MM.1S (cell line): ENCODE results near the gene LPA.

Experiments used
- DNase-seq: peaks from one replicate; pipeline ENCODE4 v3.0.0-alpha.2; 2015
- H2AFZ ChIP-seq: fragments of 300-600 bp; sonication (generic); 2 replicates; pipeline ENCODE4 v1.6.0; 2016; ENCODE audit warnings: antibody characterized with exemption, low read length
- H3F3A ChIP-seq: fragments of 300-600 bp; sonication (generic); 2 replicates; pipeline ENCODE4 v1.6.1; 2016; ENCODE audit warnings: mild to moderate bottlenecking, antibody characterized with exemption, low read length, moderate library complexity, mixed read lengths; ENCODE audit not compliant: insufficient read depth
- H3K27ac ChIP-seq: fragments of 300-600 bp; sonication (generic); 2 replicates; pipeline ENCODE4 v1.5.1; 2016; ENCODE audit warnings: mild to moderate bottlenecking, low read length
- H3K27me3 ChIP-seq: fragments of 300-600 bp; sonication (generic); replicated peaks from 2 replicates; pipeline ENCODE4 v1.6.0; 2016; ENCODE audit warnings: low read length; ENCODE audit not compliant: insufficient read depth
- H3K36me3 ChIP-seq: fragments of 300-600 bp; sonication (generic); replicated peaks from 2 replicates; pipeline ENCODE4 v1.6.1; 2016; ENCODE audit warnings: mild to moderate bottlenecking, low read length, mixed read lengths; ENCODE audit not compliant: insufficient read depth
- H3K4me1 ChIP-seq: fragments of 300-600 bp; sonication (generic); 2 replicates; pipeline ENCODE4 v1.6.1; 2016; ENCODE audit warnings: low read length, mixed read lengths
- H3K4me2 ChIP-seq: fragments of 300-600 bp; sonication (generic); 2 replicates; pipeline ENCODE4 v1.6.0; 2016; ENCODE audit warnings: low read depth, low read length
- H3K4me3 ChIP-seq: fragments of 300-600 bp; sonication (generic); 2 replicates; pipeline ENCODE4 v1.5.1; 2016; ENCODE audit warnings: low read length, mixed read lengths
- H3K79me2 ChIP-seq: fragments of 300-600 bp; sonication (generic); 2 replicates; pipeline ENCODE4 v1.6.1; 2016; ENCODE audit warnings: mixed run types, low read length, mixed read lengths
- H3K9ac ChIP-seq: fragments of 300-600 bp; sonication (generic); 2 replicates; pipeline ENCODE4 v1.6.1; 2016; ENCODE audit warnings: low read length, mixed read lengths
- H3K9me2 ChIP-seq: fragments of 300-600 bp; sonication (generic); replicated peaks from 2 replicates; pipeline ENCODE4 v1.6.1; 2016; ENCODE audit warnings: mild to moderate bottlenecking, low read length, mixed read lengths; ENCODE audit not compliant: insufficient read depth
- H3K9me3 ChIP-seq: fragments of 300-600 bp; sonication (generic); replicated peaks from 2 replicates; pipeline ENCODE4 v1.6.1; 2016; ENCODE audit warnings: mild to moderate bottlenecking, low read length, mixed read lengths; ENCODE audit not compliant: insufficient read depth
- H4K20me1 ChIP-seq: fragments of 300-600 bp; sonication (generic); 2 replicates; pipeline ENCODE4 v1.6.1; 2016; ENCODE audit warnings: mild to moderate bottlenecking, low read length, moderate library complexity, mixed read lengths; ENCODE audit not compliant: insufficient read depth
- CTCF ChIP-seq: fragments of 300-600 bp; sonication (generic); IDR thresholded peaks from 2 replicates; pipeline ENCODE4 v1.5.1; 2016; ENCODE audit warnings: antibody characterized with exemption, low read length, mixed read lengths
- EZH2 ChIP-seq: fragments of 300-600 bp; sonication (generic); optimal IDR thresholded peaks from 2 replicates; pipeline ENCODE3; 2017; ENCODE audit warnings: low read depth, mild to moderate bottlenecking, antibody characterized with exemption, low read length, mixed read lengths
- EZH2phosphoT487 ChIP-seq: fragments of 300-600 bp; sonication (generic); IDR thresholded peaks from 2 replicates; pipeline ENCODE4 v1.6.1; 2018; ENCODE audit warnings: antibody characterized with exemption, low read length

Gene LPA

DNA sequence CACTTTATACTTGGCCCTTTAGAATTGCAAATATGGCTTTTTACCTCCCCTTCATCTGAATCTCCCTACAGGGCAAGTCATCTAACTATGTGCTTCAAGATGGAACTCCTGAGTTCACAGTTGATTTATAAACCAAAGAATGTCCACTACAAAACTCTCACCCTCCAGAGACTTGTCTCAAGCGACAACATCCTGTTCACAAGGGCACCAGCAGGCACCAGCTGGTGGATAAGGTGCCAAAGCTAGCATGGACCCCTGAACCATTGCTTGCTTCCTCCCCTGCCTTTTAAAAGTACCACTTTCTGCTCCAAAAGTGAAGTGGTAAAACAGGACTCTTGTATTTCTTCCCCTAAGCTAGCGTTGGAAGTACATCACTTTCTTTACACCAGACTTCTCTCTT lies 154.5 kb downstream of the LPA start:
- no peaks in the 10 kb centered on the region for H3K79me2 ChIP-seq
- no peaks in the 10 kb centered on the region for H3F3A ChIP-seq
- no peak overlapping the region for H3K4me2 ChIP-seq
- no peaks in the 10 kb centered on the region for H4K20me1 ChIP-seq
- H3K9ac ChIP-seq = no peak overlapping the region
- no peaks in the 10 kb centered on the region for H3K9me3 ChIP-seq
- TF ChIP-seq CTCF (no peak), EZH2phosphoT487 (no peak), EZH2 (no peak)
- no peak for DNase-seq
- H3K4me1 ChIP-seq = no peaks in the 10 kb centered on the region
- H2AFZ ChIP-seq = no peak overlapping the region
- no peak overlapping the region for H3K4me3 ChIP-seq
- H3K36me3 ChIP-seq = no peaks in the 10 kb centered on the region
- H3K9me2 ChIP-seq = no peaks in the 10 kb centered on the region
- H3K27me3 ChIP-seq = no peaks in the 10 kb centered on the region
- no peak overlapping the region for H3K27ac ChIP-seq

- Histone ChIP-seq H3K36me3 (no peaks in the 10 kb centered on the region), H3K9me2 (no peaks in the 10 kb centered on the region), H3K4me1 (no peaks in the 10 kb centered on the region), H3K27me3 (no peaks in the 10 kb centered on the region), H3K27ac (no peak overlapping the region), H3K9me3 (no peaks in the 10 kb centered on the region), H2AFZ (no peak overlapping the region), H3K4me3 (no peak overlapping the region), H3K4me2 (no peak overlapping the region), H4K20me1 (no peaks in the 10 kb centered on the region), H3K79me2 (no peaks in the 10 kb centered on the region), H3F3A (no peaks in the 10 kb centered on the region), H3K9ac (no peak overlapping the region)
- TF ChIP-seq CTCF (no peak), EZH2phosphoT487 (no peak), EZH2 (no peak)
- no peak for DNase-seq
Observed at GRCh38 chr6:160508599-160508998, 155.5 kb downstream of the LPA start.

- no peak overlapping the region for H3K9ac ChIP-seq
Observed at GRCh38 chr6:160507420-160507819, 156.7 kb downstream of the LPA start.

More at GRCh38 chr6:160507420-160507819, 156.7 kb downstream of the LPA start:
- no peaks in the 10 kb centered on the region for H3K36me3 ChIP-seq
- TF ChIP-seq EZH2phosphoT487 = no peak
- no peak for TF ChIP-seq CTCF
- TF ChIP-seq EZH2 = no peak
- no peaks in the 10 kb centered on the region for H3K79me2 ChIP-seq
- H3K4me3 ChIP-seq = no peak overlapping the region
- H3K4me2 ChIP-seq = no peak overlapping the region
- H3K27ac ChIP-seq = no peak overlapping the region
- H3K9me2 ChIP-seq = no peaks in the 10 kb centered on the region
- no peaks in the 10 kb centered on the region for H3K27me3 ChIP-seq
- no peak overlapping the region for H2AFZ ChIP-seq
- H3K4me1 ChIP-seq = no peaks in the 10 kb centered on the region
- H3K9me3 ChIP-seq = no peaks in the 10 kb centered on the region
- no peaks in the 10 kb centered on the region for H4K20me1 ChIP-seq
- no peak for DNase-seq
- no peaks in the 10 kb centered on the region for H3F3A ChIP-seq
